Activated T-cell treated with anti-CD3 and anti-CD28 coated beads, Interleukin-2, amount 50 U/mL, for 4 hours (primary cell): Measurements from ENCODE around the gene CIAO2A. TPM values are rescaled to one million over a fixed set of nuclear protein-coding genes. Genes with fewer than 3 reads are reported as not detected.

Experiments
- ATAC-seq, 2 donors: fragments of 200-7000 bp; cut with Tn5 transposase; one replicate each; pipeline ENCODE4 v1.10.0; 2021
- DNase-seq: peaks from one replicate; pipeline ENCODE4 v3.0.0-alpha.2; 2020
- H3K27me3 Mint-ChIP-seq: one replicate; pipeline ENCODE4 v1.8.0; 2021; ENCODE audit warnings: low read depth, mixed read lengths
- H3K36me3 Mint-ChIP-seq: one replicate; pipeline ENCODE4 v1.8.0; 2022; ENCODE audit warnings: mixed read lengths; ENCODE audit not compliant: insufficient read depth
- H3K4me1 Mint-ChIP-seq: one replicate; pipeline ENCODE4 v1.8.0; 2021; ENCODE audit warnings: low read depth, mixed read lengths
- H3K4me3 Mint-ChIP-seq: one replicate; pipeline ENCODE4 v1.8.0; 2021; ENCODE audit warnings: mild to moderate bottlenecking, moderate library complexity, mixed read lengths
- H3K9me3 Mint-ChIP-seq: one replicate; pipeline ENCODE4 v1.8.0; 2021; ENCODE audit warnings: mixed read lengths
- total RNA-seq, 3 donors: library from RNA; stranded (reverse); gene quantifications; one replicate each; pipeline ENCODE4 v1.2.1, GENCODE V29; 2021

Gene CIAO2A
- 10 to 100 TPM; 37.5 to 45.4 (median 44.1) TPM for total RNA-seq

- peak; percentile 86 for DNase-seq
- H3K4me1 Mint-ChIP-seq, result peaks cover 67% of the 10 kb centered on the region
- peak within 1 kb of the TSS; percentile 96 for H3K4me3 Mint-ChIP-seq
- ATAC-seq, result peak; percentile 80 to 81
- no peaks in the 10 kb centered on the region for H3K9me3 Mint-ChIP-seq
- H3K36me3 Mint-ChIP-seq, result peaks cover 10% of the 10 kb centered on the region
- no peaks in the 10 kb centered on the region for H3K27me3 Mint-ChIP-seq
Measured at GRCh38 chr15:64093627-64094417, at the start of gene CIAO2A. Gene CIAO2A (minus strand): TSS chr15:64093838. CDS start chr15:64093768, 70 bp downstream.

GRCh38 chr15:64143276-64143675, 49.6 kb upstream of the CIAO2A start:
- Mint-ChIP-seq H3K36me3 (peaks cover 17% of the 10 kb centered on the region), H3K4me1 (no peaks in the 10 kb centered on the region), H3K9me3 (no peaks in the 10 kb centered on the region), H3K4me3 (no peak overlapping the region), H3K27me3 (no peaks in the 10 kb centered on the region)
- ATAC-seq (no peak), DNase-seq (no peak)

- peaks cover 24% of the 10 kb centered on the region for H3K36me3 Mint-ChIP-seq
- H3K27me3 Mint-ChIP-seq, result no peaks in the 10 kb centered on the region
- no peaks in the 10 kb centered on the region for H3K9me3 Mint-ChIP-seq
- no peak for ATAC-seq
- H3K4me1 Mint-ChIP-seq, result no peaks in the 10 kb centered on the region
- no peak overlapping the region for H3K4me3 Mint-ChIP-seq
- no peak for DNase-seq
Measured at GRCh38 chr15:64141798-64142512, 48.3 kb upstream of the CIAO2A start.

GRCh38 chr15:64138331-64138941, 44.8 kb upstream of the CIAO2A start:
- Mint-ChIP-seq H3K9me3 (no peaks in the 10 kb centered on the region), H3K4me3 (no peak overlapping the region), H3K4me1 (no peaks in the 10 kb centered on the region), H3K27me3 (no peaks in the 10 kb centered on the region), H3K36me3 (peaks cover 28% of the 10 kb centered on the region)
- DNase-seq (no peak), ATAC-seq (no peak)

- Mint-ChIP-seq H3K27me3 (no peaks in the 10 kb centered on the region), H3K9me3 (no peaks in the 10 kb centered on the region), H3K36me3 (peaks cover 35% of the 10 kb centered on the region), H3K4me1 (no peaks in the 10 kb centered on the region), H3K4me3 (no peak overlapping the region)
- ATAC-seq (no peak), DNase-seq (no peak)
Measured at GRCh38 chr15:64137226-64137833, 43.7 kb upstream of the CIAO2A start.

GRCh38 chr15:64136347-64136746, 42.7 kb upstream of the CIAO2A start:
- no peaks in the 10 kb centered on the region for H3K9me3 Mint-ChIP-seq
- ATAC-seq (no peak), DNase-seq (no peak)
- H3K4me1 Mint-ChIP-seq, result no peaks in the 10 kb centered on the region
- no peak overlapping the region for H3K4me3 Mint-ChIP-seq
- H3K36me3 Mint-ChIP-seq, result peaks cover 45% of the 10 kb centered on the region
- H3K27me3 Mint-ChIP-seq, result no peaks in the 10 kb centered on the region

- Mint-ChIP-seq H3K27me3 (no peaks in the 10 kb centered on the region), H3K4me1 (no peaks in the 10 kb centered on the region), H3K36me3 (peaks cover 44% of the 10 kb centered on the region), H3K4me3 (no peak overlapping the region), H3K9me3 (no peaks in the 10 kb centered on the region)
- no peak for ATAC-seq
- no peak for DNase-seq
Measured at GRCh38 chr15:64134345-64134829, 40.7 kb upstream of the CIAO2A start.

- DNase-seq (no peak), ATAC-seq (no peak)
- H3K36me3 Mint-ChIP-seq, result peaks cover 44% of the 10 kb centered on the region
- no peak overlapping the region for H3K4me3 Mint-ChIP-seq
- H3K27me3 Mint-ChIP-seq, result no peaks in the 10 kb centered on the region
- no peaks in the 10 kb centered on the region for H3K4me1 Mint-ChIP-seq
- H3K9me3 Mint-ChIP-seq, result no peaks in the 10 kb centered on the region
Measured at GRCh38 chr15:64133623-64134344, 40.1 kb upstream of the CIAO2A start.

- Mint-ChIP-seq H3K27me3 (no peaks in the 10 kb centered on the region), H3K4me3 (no peak overlapping the region), H3K9me3 (no peaks in the 10 kb centered on the region), H3K36me3 (peaks cover 46% of the 10 kb centered on the region), H3K4me1 (no peaks in the 10 kb centered on the region)
- DNase-seq (no peak), ATAC-seq (no peak)
Measured at GRCh38 chr15:64132217-64132616, 38.6 kb upstream of the CIAO2A start.

- DNase-seq (no peak), ATAC-seq (no peak)
- H3K36me3 Mint-ChIP-seq, result peaks cover 43% of the 10 kb centered on the region
- no peaks in the 10 kb centered on the region for H3K4me1 Mint-ChIP-seq
- H3K4me3 Mint-ChIP-seq, result no peak overlapping the region
- H3K9me3 Mint-ChIP-seq, result no peaks in the 10 kb centered on the region
- H3K27me3 Mint-ChIP-seq, result no peaks in the 10 kb centered on the region
Measured at GRCh38 chr15:64131547-64131946, 37.9 kb upstream of the CIAO2A start.

GRCh38 chr15:64130159-64130558, 36.5 kb upstream of the CIAO2A start:
- no peaks in the 10 kb centered on the region for H3K4me1 Mint-ChIP-seq
- DNase-seq, result no peak
- no peak overlapping the region for H3K4me3 Mint-ChIP-seq
- H3K27me3 Mint-ChIP-seq, result no peaks in the 10 kb centered on the region
- H3K9me3 Mint-ChIP-seq, result no peaks in the 10 kb centered on the region
- no peak for ATAC-seq
- peaks cover 48% of the 10 kb centered on the region for H3K36me3 Mint-ChIP-seq

- ATAC-seq (no peak), DNase-seq (no peak)
- Mint-ChIP-seq H3K27me3 (no peaks in the 10 kb centered on the region), H3K36me3 (peaks cover 48% of the 10 kb centered on the region), H3K9me3 (no peaks in the 10 kb centered on the region), H3K4me1 (no peaks in the 10 kb centered on the region), H3K4me3 (no peak overlapping the region)
Measured at GRCh38 chr15:64127521-64128270, 34.1 kb upstream of the CIAO2A start.

- H3K4me3 Mint-ChIP-seq, result no peak overlapping the region
- no peaks in the 10 kb centered on the region for H3K4me1 Mint-ChIP-seq
- no peak for DNase-seq
- H3K9me3 Mint-ChIP-seq, result no peaks in the 10 kb centered on the region
- peaks cover 35% of the 10 kb centered on the region for H3K36me3 Mint-ChIP-seq
- ATAC-seq, result no peak
- no peaks in the 10 kb centered on the region for H3K27me3 Mint-ChIP-seq
Measured at GRCh38 chr15:64125978-64126377, 32.3 kb upstream of the CIAO2A start.
